ENCODE results near the gene STEAP1B. TPM values are rescaled to one million over a fixed set of nuclear protein-coding genes. Genes with fewer than 3 reads are reported as not detected.

The STEAP1B gene
- total RNA-seq, 1 experiment from 2014 or later = 3.2 TPM

- Histone ChIP-seq H3K23me2 (ENCODE audit: insufficient read length, low read depth, low read length, poor library complexity, severe bottlenecking) (no peaks in the 10 kb centered on the region), H3K56ac (ENCODE audit: insufficient read length, low read depth, low read length) (no peak overlapping the region), H2AK5ac (ENCODE audit: insufficient read length, low read length) (no peak overlapping the region), H4K91ac (ENCODE audit: insufficient read length, low read depth, low read length) (no peak overlapping the region), H2BK15ac (ENCODE audit: low read depth, low read length) (no peak overlapping the region), H2BK12ac (ENCODE audit: insufficient read length, low read depth, low read length) (no peak overlapping the region), H3K9ac (ENCODE audit: extremely low read depth, insufficient read length, low read length) (no peak overlapping the region), H3K23ac (ENCODE audit: insufficient read length, low read depth, low read length) (no peak overlapping the region), H3K14ac (ENCODE audit: insufficient read depth, low read length) (no peak overlapping the region), H3K27ac (ENCODE audit: insufficient read length, low read depth, low read length) (no peak overlapping the region), H3K4me2 (ENCODE audit: insufficient read depth, insufficient read length, low read length) (no peak overlapping the region), H2AFZ (ENCODE audit: low read length) (no peak overlapping the region), H3K18ac (ENCODE audit: insufficient read length, low read depth, low read length) (no peak overlapping the region), H2BK20ac (ENCODE audit: low read depth, low read length, poor library complexity, severe bottlenecking) (no peak overlapping the region), H4K20me1 (ENCODE audit: control insufficient read depth, insufficient read depth, insufficient read length) (no peaks in the 10 kb centered on the region), H3K9me3 (ENCODE audit: control insufficient read depth, low read depth, low read length) (no peaks in the 10 kb centered on the region), H3K27me3 (ENCODE audit: insufficient read depth, low read length) (no peaks in the 10 kb centered on the region), H3K4me1 (ENCODE audit: insufficient read depth, low read length) (no peaks in the 10 kb centered on the region), H4K5ac (ENCODE audit: insufficient read length, low read depth, low read length) (no peak overlapping the region), H3K4ac (ENCODE audit: low read depth, low read length) (no peak overlapping the region), H2BK120ac (ENCODE audit: low read depth, low read length, poor library complexity, severe bottlenecking) (no peak overlapping the region), H2BK5ac (ENCODE audit: insufficient read length, low read length) (no peak overlapping the region), H3T11ph (ENCODE audit: low read length) (no peak overlapping the region), H3K79me2 (ENCODE audit: insufficient read depth, low read length) (no peaks in the 10 kb centered on the region), H3K79me1 (ENCODE audit: insufficient read depth, low read depth, low read length, poor library complexity, severe bottlenecking) (no peaks in the 10 kb centered on the region), H4K8ac (replicated peaks; ENCODE audit: insufficient read length, low read depth, low read length) (no peak overlapping the region)
- Mint-ChIP-seq H3K4me1 (peaks cover 8 to 9% of the 10 kb centered on the region in 2 experiments), H3K9me3 (no peaks in the 10 kb centered on the region), H3K4me3 (no peak overlapping the region), H3K36me3 (ENCODE audit: insufficient read depth in 1 of 3, low read depth in 3 of 3) (no peaks in the 10 kb centered on the region), H3K27ac (no peak overlapping the region), H3K27me3 (ENCODE audit: low read depth) (no peaks in the 10 kb centered on the region)
- WGBS (ENCODE audit: extremely low coverage, insufficient read length, low lambda C conversion rate) = no CpG with 5 or more reads among the region's 2 CpGs
- no peak for TF ChIP-seq CTCF (conservative IDR thresholded peaks at IDR 0.05)
- DNase-seq = no peak
These were observed 96.6 kb downstream of the STEAP1B start for GRCh38 chr7:22403344-22403743.
